ENCODE results near the gene KCNJ16. TPM values are rescaled to one million over a fixed set of nuclear protein-coding genes. Genes with fewer than 3 reads are reported as not detected.

Gene KCNJ16
- total and polyA plus RNA-seq, 4 donors, result 0.24 TPM; not detected in 3

DNA sequence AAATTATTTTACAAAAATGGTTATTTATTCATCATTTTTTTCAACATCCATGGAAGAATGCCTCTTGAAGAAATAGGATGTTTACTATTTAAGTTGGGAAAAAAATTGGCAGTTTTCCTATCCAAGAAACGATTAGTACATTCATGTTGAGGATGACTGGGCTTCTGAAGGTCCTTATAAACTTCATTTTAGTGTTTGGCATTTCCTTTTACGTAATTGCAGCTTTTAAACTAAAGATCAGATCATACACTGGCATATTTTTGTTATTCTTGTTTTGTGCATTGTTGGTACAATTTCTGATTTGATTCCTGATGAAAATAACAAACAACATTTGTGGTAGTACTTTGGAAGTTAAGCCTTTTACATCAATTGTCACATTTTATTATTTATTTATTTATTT is 11.5 kb downstream of the KCNJ16 start:
- no peaks in the 10 kb centered on the region for H3K4me1 ChIP-seq (ENCODE audit: control insufficient read depth in 1 of 2, insufficient read depth in 2 of 2, low read length in 2 of 2)
- no peaks in the 10 kb centered on the region for H3K36me3 ChIP-seq (ENCODE audit: control insufficient read depth in 1 of 2, insufficient read depth in 2 of 2, low read length in 1 of 2)
- intact Hi-C loops (cut with DNase I), result no loop called here
- no peak for ATAC-seq (ENCODE audit: low FRiP score)
- WGBS, 2 donors, result 66 to 75% methylated on average over 2 of the region's 2 CpGs
- no peak overlapping the region for H3K4me3 ChIP-seq (ENCODE audit: low read length in 2 of 2)
- no peaks in the 10 kb centered on the region for H3K9me3 ChIP-seq (ENCODE audit: control insufficient read depth, low read length)
- DNase-seq, result no peak
- no peak overlapping the region for H3K27ac ChIP-seq (ENCODE audit: low read depth in 1 of 2, low read length in 2 of 2)
- no peaks in the 10 kb centered on the region for H3K27me3 ChIP-seq (ENCODE audit: control insufficient read depth in 1 of 2, insufficient read depth in 2 of 2, low read length in 1 of 2)

DNA sequence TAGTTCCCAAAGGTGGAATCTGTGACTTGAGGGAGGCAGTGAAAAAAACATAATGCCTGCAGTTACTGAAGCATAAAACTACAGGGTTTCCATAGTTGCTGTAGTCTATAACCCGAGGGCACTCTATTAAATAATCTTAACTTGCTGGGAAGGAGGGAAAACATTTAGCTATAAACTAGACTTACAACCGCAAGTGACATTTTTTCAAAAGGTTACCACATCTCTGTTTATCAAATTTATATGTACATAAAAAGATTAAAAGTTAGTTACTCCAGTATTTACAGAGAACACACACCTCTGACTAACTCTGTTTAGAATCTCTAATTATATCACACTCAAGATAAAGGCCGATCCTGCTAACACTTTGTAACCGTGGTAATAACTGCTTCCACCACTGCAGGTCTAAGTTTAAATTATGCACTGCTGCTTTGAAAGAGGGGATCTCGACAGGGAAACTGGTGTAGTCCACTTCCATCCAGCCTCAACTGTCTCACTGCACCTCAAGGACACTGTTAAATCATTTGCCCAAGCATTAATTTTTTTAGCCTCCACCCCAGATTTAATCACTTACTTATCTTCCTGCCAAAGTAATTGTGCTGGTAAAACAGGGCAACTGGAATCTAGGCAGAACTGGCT is 14.6 kb downstream of the KCNJ16 start:
- H3K4me3 ChIP-seq (ENCODE audit: low read length in 2 of 2), result no peak overlapping the region
- no peak for DNase-seq
- no peaks in the 10 kb centered on the region for H3K27me3 ChIP-seq (ENCODE audit: control insufficient read depth in 1 of 2, insufficient read depth in 2 of 2, low read length in 1 of 2)
- WGBS, 2 donors, result 29 to 32% methylated on average over 5 of the region's 5 CpGs
- H3K36me3 ChIP-seq (ENCODE audit: control insufficient read depth in 1 of 2, insufficient read depth in 2 of 2, low read length in 1 of 2), result no peaks in the 10 kb centered on the region
- ATAC-seq (ENCODE audit: low FRiP score), result no peak
- H3K4me1 ChIP-seq (ENCODE audit: control insufficient read depth in 1 of 2, insufficient read depth in 2 of 2, low read length in 2 of 2), result no peaks in the 10 kb centered on the region
- H3K9me3 ChIP-seq (ENCODE audit: control insufficient read depth, low read length), result no peaks in the 10 kb centered on the region
- intact Hi-C loops (cut with DNase I), result no loop called here
- no peak overlapping the region for H3K27ac ChIP-seq (ENCODE audit: low read depth in 1 of 2, low read length in 2 of 2)

DNA sequence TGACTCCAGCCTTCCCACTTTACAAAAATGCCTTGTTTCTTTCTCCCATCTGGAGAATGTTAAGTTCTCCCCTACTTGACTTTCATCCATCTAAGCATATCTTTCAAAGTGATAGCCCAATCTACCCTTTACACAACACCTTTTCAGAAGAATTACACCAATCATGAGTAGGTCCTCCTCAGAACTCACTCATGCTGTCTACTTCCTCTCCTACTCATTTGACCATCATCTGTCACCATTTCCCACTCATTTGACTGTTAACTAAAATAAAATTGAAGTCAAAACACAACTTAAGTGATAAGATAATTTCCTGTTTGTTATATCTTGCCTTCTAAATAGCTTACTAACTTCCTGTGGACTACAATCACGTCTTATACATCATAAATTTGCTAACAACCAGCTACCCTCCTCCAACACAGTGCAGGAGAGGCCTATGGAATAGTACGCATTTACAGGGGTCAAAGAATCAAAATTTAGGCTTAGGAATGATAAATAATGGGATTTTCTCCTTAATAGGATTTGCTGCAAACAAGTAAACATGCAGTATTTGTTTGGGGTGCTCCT is 16.1 kb downstream of the KCNJ16 start:
- H3K27ac ChIP-seq (ENCODE audit: low read depth in 1 of 2, low read length in 2 of 2), result no peak overlapping the region
- WGBS, 2 donors, result 73 to 79% methylated on average over 2 of the region's 2 CpGs
- no peaks in the 10 kb centered on the region for H3K27me3 ChIP-seq (ENCODE audit: control insufficient read depth in 1 of 2, insufficient read depth in 2 of 2, low read length in 1 of 2)
- no peaks in the 10 kb centered on the region for H3K36me3 ChIP-seq (ENCODE audit: control insufficient read depth in 1 of 2, insufficient read depth in 2 of 2, low read length in 1 of 2)
- DNase-seq (no peak), ATAC-seq (ENCODE audit: low FRiP score) (no peak)
- intact Hi-C loops (cut with DNase I), result no loop called here
- no peaks in the 10 kb centered on the region for H3K9me3 ChIP-seq (ENCODE audit: control insufficient read depth, low read length)
- no peak overlapping the region for H3K4me3 ChIP-seq (ENCODE audit: low read length in 2 of 2)
- no peaks in the 10 kb centered on the region for H3K4me1 ChIP-seq (ENCODE audit: control insufficient read depth in 1 of 2, insufficient read depth in 2 of 2, low read length in 2 of 2)

DNA sequence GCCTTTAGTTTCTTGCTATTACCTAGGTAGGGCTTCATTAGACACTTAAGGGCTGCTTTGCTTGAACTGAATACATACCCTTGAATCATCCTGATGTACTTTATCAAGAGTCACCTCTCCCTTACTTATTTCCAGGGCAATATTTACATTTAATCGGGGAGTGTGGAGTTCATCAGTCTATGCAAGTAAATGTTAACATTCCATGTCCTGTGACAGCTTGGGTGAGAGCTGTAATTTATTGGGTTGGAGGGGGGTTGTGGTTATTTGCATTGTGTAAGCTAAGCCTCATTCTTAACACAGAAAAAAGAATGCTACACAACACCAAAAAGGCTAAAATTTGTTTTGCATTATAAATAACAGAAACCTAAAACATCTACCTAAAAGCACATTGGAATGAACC is 16.7 kb downstream of the KCNJ16 start:
- no peaks in the 10 kb centered on the region for H3K4me1 ChIP-seq (ENCODE audit: control insufficient read depth in 1 of 2, insufficient read depth in 2 of 2, low read length in 2 of 2)
- H3K36me3 ChIP-seq (ENCODE audit: control insufficient read depth in 1 of 2, insufficient read depth in 2 of 2, low read length in 1 of 2), result no peaks in the 10 kb centered on the region
- ATAC-seq (ENCODE audit: low FRiP score) (no peak), DNase-seq (no peak)
- intact Hi-C loops (cut with DNase I), result no loop called here
- no peaks in the 10 kb centered on the region for H3K9me3 ChIP-seq (ENCODE audit: control insufficient read depth, low read length)
- no peaks in the 10 kb centered on the region for H3K27me3 ChIP-seq (ENCODE audit: control insufficient read depth in 1 of 2, insufficient read depth in 2 of 2, low read length in 1 of 2)
- H3K27ac ChIP-seq (ENCODE audit: low read depth in 1 of 2, low read length in 2 of 2), result no peak overlapping the region
- WGBS, 2 donors, result 3 to 7% methylated on average over 1 of the region's 1 CpG
- no peak overlapping the region for H3K4me3 ChIP-seq (ENCODE audit: low read length in 2 of 2)

DNA sequence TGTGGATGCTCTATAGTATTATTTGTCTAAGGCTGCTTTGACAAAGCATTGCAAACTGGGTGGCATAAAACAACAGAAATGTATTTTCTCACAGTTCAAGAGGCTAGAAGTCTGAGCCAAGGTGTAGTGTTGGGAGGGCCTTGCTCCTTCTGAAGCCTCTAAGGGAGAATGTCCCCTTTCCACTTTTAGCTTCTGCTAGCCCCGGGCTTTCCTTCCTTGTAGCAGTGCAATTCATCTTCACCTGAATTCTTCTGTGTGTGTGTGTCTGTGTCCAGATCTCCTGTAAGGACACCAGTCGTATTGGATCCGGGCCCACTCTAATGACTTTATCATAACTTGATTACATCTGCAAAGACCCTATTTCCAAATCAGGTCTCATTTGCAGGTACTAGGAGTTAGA is 18.1 kb downstream of the KCNJ16 start:
- ATAC-seq (ENCODE audit: low FRiP score) (no peak), DNase-seq (no peak)
- Histone ChIP-seq H3K4me1 (ENCODE audit: control insufficient read depth in 1 of 2, insufficient read depth in 2 of 2, low read length in 2 of 2) (no peaks in the 10 kb centered on the region), H3K36me3 (ENCODE audit: control insufficient read depth in 1 of 2, insufficient read depth in 2 of 2, low read length in 1 of 2) (no peaks in the 10 kb centered on the region), H3K27ac (ENCODE audit: low read depth in 1 of 2, low read length in 2 of 2) (no peak overlapping the region), H3K27me3 (ENCODE audit: control insufficient read depth in 1 of 2, insufficient read depth in 2 of 2, low read length in 1 of 2) (no peaks in the 10 kb centered on the region), H3K9me3 (ENCODE audit: control insufficient read depth, low read length) (no peaks in the 10 kb centered on the region), H3K4me3 (ENCODE audit: low read length in 2 of 2) (no peak overlapping the region)
- intact Hi-C loops (cut with DNase I), result no loop called here
- WGBS, 2 donors, result 89 to 92% methylated on average over 3 of the region's 3 CpGs

DNA sequence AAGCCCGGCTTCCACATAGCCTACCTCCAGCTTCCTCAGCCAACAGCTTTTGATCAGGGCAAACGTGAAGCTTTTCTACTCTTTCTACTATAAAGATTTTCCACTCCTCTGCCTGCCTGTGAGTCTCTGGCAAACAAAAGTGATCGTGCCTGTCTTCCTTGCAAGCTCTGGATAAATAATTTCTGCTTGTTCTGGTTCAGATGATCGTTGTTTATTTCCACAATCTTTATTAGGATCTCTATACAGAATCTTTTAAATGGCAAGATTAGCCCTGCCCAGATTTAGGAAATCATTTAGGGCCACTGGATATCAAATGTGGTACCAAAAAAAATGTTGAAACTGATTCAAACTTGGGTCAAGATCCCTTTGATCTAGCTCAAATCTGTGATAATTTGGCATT is 20.4 kb downstream of the KCNJ16 start:
- Histone ChIP-seq H3K4me1 (ENCODE audit: control insufficient read depth in 1 of 2, insufficient read depth in 2 of 2, low read length in 2 of 2) (no peaks in the 10 kb centered on the region), H3K36me3 (ENCODE audit: control insufficient read depth in 1 of 2, insufficient read depth in 2 of 2, low read length in 1 of 2) (no peaks in the 10 kb centered on the region), H3K4me3 (ENCODE audit: low read length in 2 of 2) (no peak overlapping the region), H3K27ac (ENCODE audit: low read depth in 1 of 2, low read length in 2 of 2) (no peak overlapping the region), H3K9me3 (ENCODE audit: control insufficient read depth, low read length) (no peaks in the 10 kb centered on the region), H3K27me3 (ENCODE audit: control insufficient read depth in 1 of 2, insufficient read depth in 2 of 2, low read length in 1 of 2) (peaks cover 0 to 5% of the 10 kb centered on the region in 2 donors)
- intact Hi-C loops (cut with DNase I), result no loop called here
- ATAC-seq (ENCODE audit: low FRiP score) (no peak), DNase-seq (no peak)
- WGBS, 2 donors, result 74 to 78% methylated on average over 4 of the region's 4 CpGs

DNA sequence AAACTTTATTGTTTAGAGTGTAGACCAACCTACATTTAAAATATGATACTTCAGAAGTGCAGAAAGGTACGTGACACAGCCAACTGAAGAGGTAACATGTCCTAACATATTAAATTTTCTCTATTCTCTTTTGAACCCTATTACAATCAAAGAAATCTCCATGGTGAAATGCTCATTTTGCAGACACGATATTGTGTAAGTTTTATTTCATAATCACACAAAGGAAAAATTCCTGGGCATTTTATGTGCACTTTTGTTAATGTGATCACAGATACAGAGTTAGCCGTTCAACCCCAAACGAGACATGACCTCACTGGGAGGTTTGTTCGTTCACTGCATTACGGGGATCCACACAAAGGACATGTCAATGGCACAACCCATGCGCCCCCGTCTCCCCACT is 21.8 kb downstream of the KCNJ16 start:
- Histone ChIP-seq H3K4me1 (ENCODE audit: control insufficient read depth in 1 of 2, insufficient read depth in 2 of 2, low read length in 2 of 2) (no peaks in the 10 kb centered on the region), H3K27ac (ENCODE audit: low read depth in 1 of 2, low read length in 2 of 2) (no peak overlapping the region), H3K9me3 (ENCODE audit: control insufficient read depth, low read length) (no peaks in the 10 kb centered on the region), H3K4me3 (ENCODE audit: low read length in 2 of 2) (no peak overlapping the region), H3K36me3 (ENCODE audit: control insufficient read depth in 1 of 2, insufficient read depth in 2 of 2, low read length in 1 of 2) (no peaks in the 10 kb centered on the region), H3K27me3 (ENCODE audit: control insufficient read depth in 1 of 2, insufficient read depth in 2 of 2, low read length in 1 of 2) (peaks cover 0 to 5% of the 10 kb centered on the region in 2 donors)
- ATAC-seq (ENCODE audit: low FRiP score) (no peak), DNase-seq (no peak)
- WGBS, 2 donors, result 63 to 68% methylated on average over 8 of the region's 8 CpGs
- intact Hi-C loops (cut with DNase I), result no loop called here

DNA sequence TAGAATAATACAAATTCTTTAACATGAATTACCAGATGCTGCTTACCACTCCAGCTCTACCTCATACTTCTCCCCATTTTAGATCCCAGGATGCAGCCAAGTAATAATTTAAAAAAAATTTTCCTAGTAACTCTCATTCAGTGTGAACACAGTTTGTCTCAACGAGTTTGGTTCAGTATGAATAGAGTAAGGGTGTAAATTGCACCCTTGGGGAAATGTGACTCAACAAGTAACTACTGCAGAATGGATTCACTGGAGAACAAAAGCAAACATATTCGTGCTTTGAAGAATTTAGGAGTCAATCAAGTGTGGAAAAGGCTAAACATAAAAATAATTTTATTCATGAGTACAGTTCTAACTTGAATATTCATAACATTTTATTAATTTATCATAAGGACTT is 23.0 kb downstream of the KCNJ16 start:
- Histone ChIP-seq H3K36me3 (ENCODE audit: control insufficient read depth in 1 of 2, insufficient read depth in 2 of 2, low read length in 1 of 2) (no peaks in the 10 kb centered on the region), H3K4me1 (ENCODE audit: control insufficient read depth in 1 of 2, insufficient read depth in 2 of 2, low read length in 2 of 2) (no peaks in the 10 kb centered on the region), H3K4me3 (ENCODE audit: low read length in 2 of 2) (no peak overlapping the region), H3K9me3 (ENCODE audit: control insufficient read depth, low read length) (no peaks in the 10 kb centered on the region), H3K27ac (ENCODE audit: low read depth in 1 of 2, low read length in 2 of 2) (no peak overlapping the region), H3K27me3 (ENCODE audit: control insufficient read depth in 1 of 2, insufficient read depth in 2 of 2, low read length in 1 of 2) (peaks cover 0 to 5% of the 10 kb centered on the region in 2 donors)
- ATAC-seq (ENCODE audit: low FRiP score) (no peak), DNase-seq (no peak)
- intact Hi-C loops (cut with DNase I), result no loop called here
- 36 to 42% methylated on average over 2 of the region's 2 CpGs for WGBS, 2 donors

DNA sequence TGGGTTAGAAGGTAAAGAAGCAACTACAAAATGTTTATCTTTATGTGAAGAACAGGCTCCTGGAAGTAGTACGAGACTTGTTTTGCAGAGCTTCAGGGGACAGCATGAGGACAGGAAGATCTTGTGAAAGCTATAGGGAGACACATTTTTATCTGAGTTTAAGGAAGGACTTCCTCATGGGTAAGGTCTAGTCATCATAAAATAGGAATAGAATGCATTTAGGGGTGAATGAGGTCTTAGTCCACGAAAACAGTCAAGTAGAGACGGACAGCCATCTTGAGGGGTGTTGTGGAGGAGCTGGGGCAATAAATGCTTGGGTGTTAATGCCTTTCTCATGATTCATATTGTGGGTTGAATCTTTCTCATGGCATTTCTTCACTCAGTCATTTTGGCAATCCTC is 24.3 kb downstream of the KCNJ16 start:
- intact Hi-C loops (cut with DNase I), result no loop called here
- no peak overlapping the region for H3K4me3 ChIP-seq (ENCODE audit: low read length in 2 of 2)
- H3K4me1 ChIP-seq (ENCODE audit: control insufficient read depth in 1 of 2, insufficient read depth in 2 of 2, low read length in 2 of 2), result no peaks in the 10 kb centered on the region
- no peaks in the 10 kb centered on the region for H3K36me3 ChIP-seq (ENCODE audit: control insufficient read depth in 1 of 2, insufficient read depth in 2 of 2, low read length in 1 of 2)
- H3K9me3 ChIP-seq (ENCODE audit: control insufficient read depth, low read length), result no peaks in the 10 kb centered on the region
- DNase-seq (no peak), ATAC-seq (ENCODE audit: low FRiP score) (no peak)
- WGBS, 2 donors, result 84 to 97% methylated on average over 3 of the region's 3 CpGs
- no peak overlapping the region for H3K27ac ChIP-seq (ENCODE audit: low read depth in 1 of 2, low read length in 2 of 2)
- peaks cover 0 to 5% of the 10 kb centered on the region in 2 donors for H3K27me3 ChIP-seq (ENCODE audit: control insufficient read depth in 1 of 2, insufficient read depth in 2 of 2, low read length in 1 of 2)

All from aorta (tissue), 5 donors.